GM12892 (cell line): ENCODE measurements around the gene RPS24.

Experiments
- DNase-seq: peaks from one replicate; pipeline ENCODE4 v3.0.0; 2011; ENCODE audit not compliant: insufficient read length
- FAIRE-seq: peaks from 2 replicates; lab custom pipeline; 2011; peaks lifted over from hg19 to GRCh38; lab: Jason Lieb, UNC
- POLR2A ChIP-seq: IDR thresholded peaks from 2 replicates; pipeline ENCODE4 v1.6.1; 2011; ENCODE audit warnings: low read depth, low read length, control low read depth
- POLR2AphosphoS5 ChIP-seq: IDR thresholded peaks from 2 replicates; pipeline ENCODE4 v1.6.1; 2011; ENCODE audit warnings: low read depth, low read length, control low read depth
- TAF1 ChIP-seq: IDR thresholded peaks from 2 replicates; pipeline ENCODE4 v1.6.1; 2011; ENCODE audit warnings: low read depth, mild to moderate bottlenecking, control low read depth, low read length, borderline replicate concordance

Gene RPS24

DNA sequence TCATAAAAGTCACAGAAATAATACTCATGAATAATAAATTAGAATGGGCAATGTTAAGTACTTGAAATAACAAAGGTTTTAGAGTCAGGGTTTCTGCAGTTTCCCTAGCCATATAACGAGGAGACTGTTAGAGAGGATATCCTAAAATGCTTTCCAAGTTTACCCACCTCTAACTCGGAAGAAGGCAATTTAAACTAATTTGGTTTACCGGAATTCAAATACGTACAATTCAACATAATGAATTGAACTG, 351 bp upstream of the RPS24 start:
- no peak for TF ChIP-seq POLR2A
- TF ChIP-seq TAF1: no peak
- no peak for TF ChIP-seq POLR2AphosphoS5
- DNase-seq (no peak), FAIRE-seq (no peak)

DNA sequence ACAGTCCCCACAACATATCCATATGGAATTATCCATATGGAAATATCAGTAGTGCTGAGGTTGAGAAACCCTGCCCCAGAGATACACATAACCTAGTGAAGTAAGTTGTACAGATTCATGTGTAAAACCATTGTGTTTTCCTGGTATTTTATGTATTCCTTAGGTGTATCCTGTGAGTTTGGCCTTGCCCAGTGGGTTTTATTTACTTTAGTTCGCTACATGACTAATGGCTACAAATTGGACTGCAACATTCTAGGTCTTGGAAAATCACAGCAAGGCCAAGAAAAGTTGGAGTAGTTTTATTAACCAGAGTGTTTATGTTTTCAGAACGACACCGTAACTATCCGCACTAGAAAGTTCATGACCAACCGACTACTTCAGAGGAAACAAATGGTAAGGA, 1.4 kb downstream of the RPS24 start:
- DNase-seq (no peak), FAIRE-seq (no peak)
- TF ChIP-seq TAF1 (no peak), POLR2AphosphoS5 (no peak), POLR2A (no peak)

DNA sequence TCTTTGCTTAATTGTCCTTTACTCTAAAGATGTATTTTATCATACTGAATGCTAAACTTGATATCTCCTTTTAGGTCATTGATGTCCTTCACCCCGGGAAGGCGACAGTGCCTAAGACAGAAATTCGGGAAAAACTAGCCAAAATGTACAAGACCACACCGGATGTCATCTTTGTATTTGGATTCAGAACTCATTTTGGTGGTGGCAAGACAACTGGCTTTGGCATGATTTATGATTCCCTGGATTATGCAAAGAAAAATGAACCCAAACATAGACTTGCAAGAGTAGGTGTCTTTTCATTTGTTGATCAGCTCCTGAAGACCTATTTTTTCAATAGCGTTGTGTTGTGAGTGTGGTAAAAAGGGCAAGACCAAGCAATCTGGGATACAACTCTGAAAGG, 1.8 kb downstream of the RPS24 start:
- TF ChIP-seq TAF1: no peak
- FAIRE-seq (no peak), DNase-seq (no peak)

DNA sequence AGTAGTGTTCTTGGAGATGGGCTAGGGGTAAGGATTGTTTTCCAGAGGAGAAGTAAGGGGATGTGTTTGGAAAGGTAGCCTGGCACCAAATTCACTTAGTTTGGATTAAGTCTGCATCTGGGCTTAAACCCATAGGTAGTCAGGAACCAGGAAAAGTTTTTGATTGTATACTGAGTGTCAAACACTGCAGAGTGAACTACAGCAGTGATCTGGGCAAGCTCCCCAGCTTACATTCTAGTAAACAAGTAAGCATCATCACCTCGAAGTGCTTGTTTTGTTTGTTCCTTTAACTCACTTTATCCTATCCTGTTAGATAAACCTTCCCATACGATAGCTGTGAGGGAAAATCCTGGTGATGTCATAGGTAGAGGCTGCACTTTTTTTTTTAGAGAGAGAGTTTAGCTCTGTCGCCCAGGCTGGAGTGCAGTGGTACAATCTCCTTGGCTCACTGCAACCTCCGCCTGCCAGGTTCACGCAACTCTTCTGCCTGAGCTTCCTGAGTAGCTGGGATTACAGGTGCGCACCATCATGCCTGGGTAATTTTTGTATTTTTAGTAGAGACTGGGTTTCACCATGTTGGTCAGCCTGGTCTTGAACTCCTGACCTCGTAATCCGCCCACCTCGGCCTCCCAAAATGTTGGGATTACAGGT, 2.4 kb downstream of the RPS24 start:
- FAIRE-seq (no peak), DNase-seq (no peak)
- TF ChIP-seq POLR2A: no peak
- no peak for TF ChIP-seq TAF1
- no peak for TF ChIP-seq POLR2AphosphoS5

DNA sequence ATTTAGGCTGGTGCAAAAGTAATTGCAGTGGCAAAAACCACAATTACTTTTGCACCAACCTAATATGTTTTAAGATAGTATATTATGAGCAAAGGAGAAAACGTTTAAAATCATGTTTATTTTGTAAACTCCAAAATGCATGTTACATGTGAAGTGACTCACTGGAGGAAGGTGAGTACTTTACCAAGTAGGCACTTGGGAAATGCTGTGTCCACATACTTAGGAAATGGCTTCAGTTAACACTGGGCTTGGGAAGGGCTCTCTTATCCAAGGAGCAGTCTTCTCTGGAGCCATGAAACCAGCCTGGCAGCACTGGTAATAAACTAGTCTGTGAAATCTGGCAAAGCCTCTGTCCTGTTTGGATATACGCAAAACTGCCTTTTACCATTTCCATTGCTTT, 4.4 kb downstream of the RPS24 start:
- no peak for FAIRE-seq
- no peak for DNase-seq
- TF ChIP-seq POLR2AphosphoS5 (no peak), POLR2A (no peak), TAF1 (no peak)

DNA sequence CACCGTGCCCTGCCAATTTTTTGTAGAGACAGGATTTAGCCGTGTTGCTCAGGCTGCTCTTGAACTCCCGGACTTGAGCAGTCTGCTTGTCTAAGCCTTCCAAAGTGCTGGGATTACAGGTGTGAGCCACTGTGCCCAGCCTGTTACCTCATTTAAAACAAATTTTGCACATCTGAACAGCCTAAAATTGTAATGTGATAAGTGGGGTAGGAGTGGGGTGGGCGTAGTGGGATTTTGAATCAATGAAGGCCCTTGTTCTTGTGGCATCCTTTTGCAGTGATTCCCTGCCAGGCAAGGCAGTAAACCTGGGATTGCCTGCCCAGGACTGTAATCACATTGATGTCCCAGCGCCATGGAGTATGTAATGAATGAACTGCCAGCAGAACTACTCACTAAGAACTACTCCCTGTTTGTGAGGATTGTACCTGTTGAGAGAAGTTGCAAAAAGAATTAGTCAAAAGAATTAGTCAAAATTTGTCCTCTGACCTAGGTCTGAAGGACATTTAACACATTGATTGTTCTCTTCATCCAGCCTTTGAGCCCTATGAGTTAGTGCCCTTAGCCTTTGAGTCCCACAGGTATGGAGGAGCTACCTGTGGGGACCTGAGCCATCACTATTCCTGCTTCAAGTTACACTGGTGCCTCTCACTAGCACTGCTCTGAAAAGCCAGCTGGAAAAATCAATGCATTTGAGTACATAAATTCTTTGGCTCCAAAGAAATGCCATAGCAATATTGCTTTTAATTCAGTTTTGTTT, 5.3 kb downstream of the RPS24 start:
- DNase-seq (no peak), FAIRE-seq (no peak)
- TF ChIP-seq TAF1 (no peak), POLR2A (no peak), POLR2AphosphoS5 (no peak)

DNA sequence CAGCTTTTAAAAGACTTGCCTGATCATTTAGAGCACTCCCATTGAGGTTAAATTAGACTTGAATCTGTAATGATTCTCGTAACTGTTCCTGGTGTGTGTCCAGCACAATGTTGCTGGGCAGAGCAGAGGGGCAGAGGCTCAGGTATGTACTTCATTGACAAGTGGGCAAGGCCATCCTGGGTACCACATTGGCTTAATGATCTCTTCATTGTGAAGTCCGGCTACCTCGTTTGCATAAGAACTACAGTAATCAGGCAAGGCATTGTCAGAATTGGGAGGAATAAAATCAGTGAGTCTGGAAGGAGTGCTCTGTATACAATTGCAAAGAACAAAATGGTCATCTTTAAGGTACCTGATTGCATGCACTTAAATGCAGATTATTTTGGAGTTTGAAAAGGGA, 6.1 kb downstream of the RPS24 start:
- FAIRE-seq (no peak), DNase-seq (no peak)
- TF ChIP-seq POLR2AphosphoS5: no peak
- no peak for TF ChIP-seq TAF1
- no peak; the same call in 1 of the 2 replicates for TF ChIP-seq POLR2A

DNA sequence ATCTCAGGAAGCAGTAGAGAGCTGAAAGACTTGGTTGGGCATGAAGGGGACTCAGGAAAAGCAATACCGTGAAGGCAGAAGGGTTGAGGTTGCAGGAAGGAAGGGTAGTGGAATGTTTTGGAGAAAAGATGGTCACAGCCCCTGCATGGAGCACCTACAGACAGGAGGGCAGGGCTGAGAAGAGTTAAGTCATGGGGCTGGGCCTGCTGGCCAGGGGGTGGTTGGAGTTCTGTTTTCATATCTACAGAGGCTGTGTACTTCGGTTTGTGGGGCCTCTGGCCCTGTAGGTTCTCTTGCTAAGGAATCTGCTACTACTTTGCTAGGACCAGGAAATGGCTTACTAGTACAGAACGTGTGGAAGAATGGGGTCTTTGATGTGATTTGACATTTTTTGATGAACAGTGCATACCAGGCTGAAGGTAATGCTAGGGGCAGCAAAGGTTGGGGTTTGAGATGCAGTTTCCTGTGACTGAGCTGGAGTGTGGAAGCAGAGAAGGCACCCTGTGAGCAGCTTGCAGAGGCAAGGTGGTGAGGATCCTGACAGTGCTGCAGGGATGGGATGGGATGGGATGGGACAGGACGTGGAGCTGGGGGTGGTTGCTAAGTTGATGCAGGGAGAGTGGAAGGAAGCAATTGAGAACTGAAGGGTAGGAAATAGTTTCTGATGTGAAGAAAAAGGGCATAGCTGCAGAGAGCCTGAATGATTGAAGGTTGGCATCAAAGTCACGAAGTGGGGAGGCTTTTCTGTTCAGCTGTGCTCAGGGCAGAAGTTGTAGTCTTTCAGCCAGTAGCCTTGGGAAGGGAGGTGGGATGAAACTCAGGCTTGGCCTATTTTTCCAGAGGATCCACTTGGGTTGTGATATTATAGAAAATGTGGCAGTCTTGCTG, 7.8 kb downstream of the RPS24 start:
- TF ChIP-seq TAF1 (no peak), POLR2A (peak; percentile 68; the same call in 1 of the 2 replicates), POLR2AphosphoS5 (peak; percentile 92; the same call in 1 of the 2 replicates)
- no peak for FAIRE-seq
- no peak for DNase-seq

DNA sequence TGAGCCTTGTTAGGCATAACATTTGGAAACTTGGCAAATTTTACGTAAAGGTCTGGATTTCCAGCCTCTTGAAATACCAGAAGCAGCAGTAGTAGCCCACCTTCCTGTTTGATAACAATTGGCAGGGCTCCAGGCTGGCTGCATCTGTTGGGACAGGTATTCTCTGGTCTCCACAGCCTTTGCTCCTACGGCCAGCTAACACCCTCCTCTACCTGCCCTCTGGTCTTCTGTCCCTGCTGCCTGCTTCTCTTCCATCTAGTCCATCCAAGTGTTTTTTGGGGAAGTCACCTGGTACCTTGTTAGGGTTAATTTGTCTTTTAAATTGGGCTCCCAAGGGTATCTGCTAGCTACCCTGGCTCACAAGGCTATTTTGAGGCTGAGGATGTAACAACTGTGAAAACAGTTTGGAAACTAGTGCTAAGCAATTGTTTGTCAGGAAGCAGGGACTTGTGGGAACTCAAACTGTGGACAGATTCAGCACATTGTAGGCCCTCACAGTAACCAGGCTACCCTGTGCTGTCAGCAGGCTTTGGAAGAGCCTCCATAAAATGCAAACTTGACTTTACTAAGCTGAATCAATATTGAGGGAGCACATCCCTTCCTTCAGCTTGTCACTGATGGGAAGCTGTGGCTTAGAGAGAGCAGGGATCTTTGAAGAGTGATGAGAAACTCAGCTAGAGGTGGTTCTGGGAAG, 8.5 kb downstream of the RPS24 start:
- TF ChIP-seq POLR2A: peak; percentile 20; the same call in 1 of the 2 replicates
- no peak for TF ChIP-seq TAF1
- peak; percentile 8; the same call in 1 of the 2 replicates for TF ChIP-seq POLR2AphosphoS5
- DNase-seq: no peak
- no peak for FAIRE-seq

DNA sequence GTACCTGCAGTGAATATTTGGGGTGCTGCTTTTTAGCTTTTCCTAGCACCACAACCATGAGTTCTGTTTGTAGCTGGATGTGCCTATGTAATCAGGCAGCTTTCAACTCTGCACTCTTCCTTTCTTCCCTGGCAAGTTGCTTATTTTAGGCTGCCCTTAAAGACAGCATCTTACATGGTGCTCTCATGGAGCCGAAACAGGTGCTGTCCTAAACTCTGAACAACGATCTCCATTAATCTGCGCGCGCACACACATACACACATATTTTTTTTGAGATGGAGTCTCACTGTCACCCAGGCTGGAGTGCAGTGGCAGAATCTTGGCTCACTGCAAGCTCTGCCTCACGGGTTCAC, 9.1 kb downstream of the RPS24 start:
- FAIRE-seq (no peak), DNase-seq (no peak)
- no peak for TF ChIP-seq TAF1
- no peak for TF ChIP-seq POLR2A
- no peak for TF ChIP-seq POLR2AphosphoS5

DNA sequence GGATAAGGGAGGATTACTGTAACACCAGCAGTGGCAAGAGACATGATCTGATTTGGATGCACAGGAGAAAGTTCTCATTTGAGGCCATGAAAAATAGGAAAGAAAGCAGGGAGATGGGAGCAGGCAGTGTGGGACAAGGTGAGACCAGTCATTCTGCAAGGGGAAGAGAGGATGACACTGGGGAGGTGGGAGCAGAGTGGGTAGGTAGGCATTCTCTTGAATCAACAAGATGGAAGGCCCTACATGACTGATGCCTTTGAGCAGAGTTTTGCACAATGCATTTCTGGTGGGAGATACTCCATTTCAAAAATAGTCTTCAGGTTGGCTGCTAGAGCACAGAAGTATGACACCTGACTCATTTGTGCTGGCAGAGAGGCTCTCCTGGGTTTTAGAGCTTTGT, 10.5 kb downstream of the RPS24 start:
- no peak for FAIRE-seq
- TF ChIP-seq POLR2AphosphoS5: no peak
- no peak for TF ChIP-seq POLR2A
- no peak for TF ChIP-seq TAF1

DNA sequence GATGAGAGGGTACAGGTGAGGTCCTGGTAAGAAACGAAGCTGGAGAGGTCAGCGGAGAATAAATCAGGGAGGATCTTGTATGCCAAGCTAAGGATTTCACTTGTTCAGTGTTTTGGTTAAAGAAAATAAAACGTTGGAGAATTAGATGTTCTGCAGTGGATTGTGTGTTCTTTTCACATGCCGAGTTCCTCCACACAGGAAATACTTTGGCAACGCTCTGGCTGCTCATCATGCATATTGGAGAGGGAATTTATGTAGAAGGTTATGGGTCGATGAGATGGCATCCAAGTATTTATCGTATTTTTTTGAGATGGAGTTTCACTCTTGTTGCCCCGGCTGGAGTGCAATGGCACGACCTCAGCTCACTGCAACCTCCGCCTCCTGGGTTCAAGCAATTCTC, 11.0 kb downstream of the RPS24 start:
- TF ChIP-seq POLR2A (no peak), POLR2AphosphoS5 (no peak), TAF1 (no peak)
- FAIRE-seq: no peak
- DNase-seq: no peak

More for the DNA sequence above, 10.5 kb downstream of the RPS24 start:
- no peak for DNase-seq
